ENCODE results near the gene UNC5CL.

Gene UNC5CL, protein sequence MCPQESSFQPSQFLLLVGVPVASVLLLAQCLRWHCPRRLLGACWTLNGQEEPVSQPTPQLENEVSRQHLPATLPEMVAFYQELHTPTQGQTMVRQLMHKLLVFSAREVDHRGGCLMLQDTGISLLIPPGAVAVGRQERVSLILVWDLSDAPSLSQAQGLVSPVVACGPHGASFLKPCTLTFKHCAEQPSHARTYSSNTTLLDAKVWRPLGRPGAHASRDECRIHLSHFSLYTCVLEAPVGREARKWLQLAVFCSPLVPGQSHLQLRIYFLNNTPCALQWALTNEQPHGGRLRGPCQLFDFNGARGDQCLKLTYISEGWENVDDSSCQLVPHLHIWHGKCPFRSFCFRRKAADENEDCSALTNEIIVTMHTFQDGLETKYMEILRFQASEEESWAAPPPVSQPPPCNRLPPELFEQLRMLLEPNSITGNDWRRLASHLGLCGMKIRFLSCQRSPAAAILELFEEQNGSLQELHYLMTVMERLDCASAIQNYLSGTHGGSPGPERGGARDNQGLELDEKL

DNA sequence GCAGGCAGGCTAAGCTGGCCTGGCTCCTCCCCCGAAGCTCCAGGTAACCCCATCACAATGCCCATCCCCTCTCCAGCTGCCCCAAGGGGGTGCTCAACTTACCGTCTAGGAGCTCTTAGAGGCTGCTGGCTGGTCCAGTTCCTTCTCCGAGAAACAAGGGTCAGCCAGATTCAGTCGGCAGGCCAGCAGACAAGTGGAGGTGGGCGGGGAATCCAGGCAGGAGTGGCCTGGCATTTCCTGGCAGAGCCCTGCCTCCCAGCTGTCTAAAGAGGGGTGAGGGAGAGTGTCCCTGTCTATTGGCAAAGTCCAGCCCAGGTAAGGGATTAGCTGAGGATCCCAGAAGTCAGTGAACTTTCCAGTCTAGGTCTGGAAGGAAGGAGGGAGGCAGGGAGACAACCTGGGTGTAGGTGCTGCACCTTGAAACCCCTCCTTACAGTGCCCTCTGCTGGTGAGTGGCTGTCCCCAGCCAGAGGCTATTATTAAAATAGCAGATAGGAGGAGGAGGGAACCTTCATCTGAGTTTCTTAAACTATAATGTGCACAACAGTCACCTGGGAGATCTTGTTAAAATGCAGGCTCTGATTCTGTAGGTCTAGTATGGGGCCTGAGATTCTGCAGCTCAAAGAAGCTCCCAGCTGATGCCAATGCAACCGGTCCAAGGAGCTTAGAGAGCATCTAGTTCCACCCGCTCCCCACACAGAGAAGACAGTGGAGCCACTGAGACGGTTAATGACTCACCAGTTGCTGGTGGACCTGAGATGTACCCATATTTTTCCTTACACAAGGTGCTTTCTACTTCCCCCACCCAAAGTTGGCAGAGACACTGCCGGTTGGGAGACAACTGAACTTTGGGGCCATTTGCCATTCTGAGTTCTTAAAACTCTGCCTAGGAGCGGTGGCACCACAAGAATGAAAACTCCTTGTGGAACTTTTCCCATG lies at the start of gene UNC5CL:
UNC5CL (minus strand) TSS at position 162 of the 939 bp plus-strand sequence. CDS start 4,147 bp downstream, outside the sequence.
- DNase-seq (ENCODE audit: low spot score): peak; percentile 75
- TF ChIP-seq, protein P1, sequence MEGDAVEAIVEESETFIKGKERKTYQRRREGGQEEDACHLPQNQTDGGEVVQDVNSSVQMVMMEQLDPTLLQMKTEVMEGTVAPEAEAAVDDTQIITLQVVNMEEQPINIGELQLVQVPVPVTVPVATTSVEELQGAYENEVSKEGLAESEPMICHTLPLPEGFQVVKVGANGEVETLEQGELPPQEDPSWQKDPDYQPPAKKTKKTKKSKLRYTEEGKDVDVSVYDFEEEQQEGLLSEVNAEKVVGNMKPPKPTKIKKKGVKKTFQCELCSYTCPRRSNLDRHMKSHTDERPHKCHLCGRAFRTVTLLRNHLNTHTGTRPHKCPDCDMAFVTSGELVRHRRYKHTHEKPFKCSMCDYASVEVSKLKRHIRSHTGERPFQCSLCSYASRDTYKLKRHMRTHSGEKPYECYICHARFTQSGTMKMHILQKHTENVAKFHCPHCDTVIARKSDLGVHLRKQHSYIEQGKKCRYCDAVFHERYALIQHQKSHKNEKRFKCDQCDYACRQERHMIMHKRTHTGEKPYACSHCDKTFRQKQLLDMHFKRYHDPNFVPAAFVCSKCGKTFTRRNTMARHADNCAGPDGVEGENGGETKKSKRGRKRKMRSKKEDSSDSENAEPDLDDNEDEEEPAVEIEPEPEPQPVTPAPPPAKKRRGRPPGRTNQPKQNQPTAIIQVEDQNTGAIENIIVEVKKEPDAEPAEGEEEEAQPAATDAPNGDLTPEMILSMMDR (IDR thresholded peaks at IDR 0.05; ENCODE audit: extremely low read depth, missing control alignments): peak; percentile 81

DNA sequence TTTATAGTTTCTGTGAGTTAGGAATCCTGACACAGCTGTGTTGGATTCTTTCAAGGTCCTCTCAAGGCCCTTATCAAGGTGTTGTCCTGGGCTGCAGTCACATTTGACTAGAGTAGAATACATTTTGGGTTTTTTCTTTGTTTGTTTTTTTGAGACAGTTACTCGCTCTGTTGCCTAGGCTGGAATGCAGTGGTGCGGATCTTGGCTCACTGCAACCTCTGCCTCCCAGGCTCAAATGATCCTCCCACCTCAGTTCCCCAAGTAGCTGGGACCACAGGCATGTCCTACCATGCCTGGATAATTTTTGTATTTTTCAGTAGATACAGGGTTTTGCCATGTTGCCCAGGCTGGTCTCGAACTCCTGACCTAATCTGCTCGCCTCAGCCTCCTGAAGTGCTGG lies 49.4 kb upstream of the UNC5CL start:
- DNase-seq (ENCODE audit: low spot score): no peak
- TF ChIP-seq, protein P1 (IDR thresholded peaks at IDR 0.05; ENCODE audit: extremely low read depth, missing control alignments): no peak

DNA sequence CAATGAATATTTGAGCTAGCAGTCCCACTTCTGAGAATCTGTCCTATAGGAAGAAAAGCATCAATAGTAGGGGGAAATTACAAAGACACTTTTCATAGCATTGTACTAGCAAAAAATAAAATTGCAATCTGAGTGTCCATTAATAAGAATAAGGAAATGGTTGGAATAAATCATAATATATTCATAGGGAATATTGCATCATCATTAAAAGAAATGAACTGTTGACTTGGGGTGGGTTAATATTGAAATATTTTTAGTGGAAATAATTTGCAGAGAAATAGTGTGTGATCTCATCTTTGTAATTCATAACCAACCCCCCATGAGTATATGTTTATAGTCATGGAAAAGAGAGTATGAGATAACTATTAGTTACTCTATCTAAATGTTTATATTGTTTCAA lies 46.2 kb upstream of the UNC5CL start:
- no peak for DNase-seq (ENCODE audit: low spot score)
- TF ChIP-seq, protein P1 (IDR thresholded peaks at IDR 0.05; ENCODE audit: extremely low read depth, missing control alignments): no peak

DNA sequence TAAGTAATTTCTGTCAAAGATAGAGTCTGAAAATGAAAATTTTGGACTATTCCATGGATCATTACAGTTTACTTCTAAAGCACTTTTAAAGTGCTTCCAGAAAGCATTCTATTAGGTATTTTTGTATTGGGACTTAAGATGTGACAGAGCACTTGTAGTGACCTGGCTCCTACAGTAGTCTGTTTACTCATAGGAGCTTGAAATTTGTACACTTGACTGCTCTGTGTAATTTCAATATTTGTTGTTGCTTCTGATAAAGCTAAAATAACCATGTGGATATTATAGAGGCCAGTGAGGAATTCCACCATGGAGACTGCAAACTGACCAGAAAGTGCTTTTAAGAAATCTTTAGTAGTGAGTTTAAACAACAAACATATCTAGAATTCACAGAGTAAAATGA lies 44.1 kb upstream of the UNC5CL start:
- DNase-seq (ENCODE audit: low spot score): no peak
- TF ChIP-seq, protein P1 (IDR thresholded peaks at IDR 0.05; ENCODE audit: extremely low read depth, missing control alignments): no peak

DNA sequence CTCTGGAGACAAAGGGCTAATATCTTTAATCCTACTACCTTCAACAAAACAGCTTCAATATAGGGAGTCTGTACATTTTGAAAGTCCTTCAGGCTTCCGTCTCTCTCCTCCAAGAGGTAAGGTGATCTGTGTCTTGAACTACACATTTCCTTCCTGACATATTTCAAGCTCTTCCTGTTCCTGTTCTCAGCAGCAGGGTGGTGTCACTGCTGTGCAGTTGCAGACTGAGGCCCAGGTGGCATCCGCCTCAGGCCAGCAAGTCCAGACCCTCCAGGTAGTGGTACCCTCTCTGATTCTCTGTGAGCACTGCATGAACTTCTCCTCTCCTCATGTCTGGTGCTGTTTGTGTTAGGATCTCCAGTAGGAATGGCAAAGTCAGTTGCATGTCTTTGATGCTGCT lies 41.6 kb upstream of the UNC5CL start:
- no peak for DNase-seq (ENCODE audit: low spot score)
- TF ChIP-seq, protein P1 (IDR thresholded peaks at IDR 0.05; ENCODE audit: extremely low read depth, missing control alignments): no peak

DNA sequence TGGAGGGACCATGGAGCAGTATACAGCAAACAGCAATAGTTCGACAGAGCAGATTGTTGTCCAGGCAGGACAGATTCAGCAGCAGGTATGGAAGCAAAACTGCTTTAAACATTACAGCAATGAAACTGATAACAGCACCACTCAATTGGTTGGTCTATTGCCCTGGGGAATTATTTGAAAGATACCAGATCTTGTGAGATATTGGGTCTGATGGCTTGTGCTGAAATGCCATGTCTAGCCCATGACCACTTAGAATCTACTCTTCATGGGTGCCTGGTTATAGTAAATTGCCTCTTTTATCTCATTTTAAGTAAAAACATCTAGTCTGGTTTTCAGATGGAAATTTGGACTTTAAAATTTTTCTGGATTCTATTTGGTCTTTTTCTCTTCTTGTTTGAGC lies 40.1 kb upstream of the UNC5CL start:
- no peak for DNase-seq (ENCODE audit: low spot score)
- TF ChIP-seq, protein P1 (IDR thresholded peaks at IDR 0.05; ENCODE audit: extremely low read depth, missing control alignments): no peak
